K562 (cell line): ENCODE measurements around the gene SCMH1. TPM values are rescaled to one million over a fixed set of nuclear protein-coding genes. Genes with fewer than 3 reads are reported as not detected.

Experiments
- ETS2 ChIP-seq: IDR thresholded peaks from 2 replicates; pipeline ENCODE4 v1.6.1; 2016; ENCODE audit warnings: borderline replicate concordance, missing genetic modification characterization, mild to moderate bottlenecking, moderate library complexity, missing compliant biosample characterization; ENCODE audit not compliant: poor library complexity, severe bottlenecking
- ETV1 ChIP-seq: fragments of 450-650 bp; conservative IDR thresholded peaks from 2 replicates; pipeline ENCODE4 v1.6.1; 2016; ENCODE audit warnings: missing genetic modification characterization, control low read depth, low read depth, missing compliant biosample characterization
- FOXP1 ChIP-seq: sonication (generic); formaldehyde crosslinking; IDR thresholded peaks from 2 replicates; pipeline ENCODE4 v1.8.0; 2022; ENCODE audit warnings: mild to moderate bottlenecking, missing genetic modification reagents
- FOXP4 ChIP-seq: sonication (generic); formaldehyde crosslinking; IDR thresholded peaks from 2 replicates; pipeline ENCODE4 v1.8.0; 2022; ENCODE audit warnings: mild to moderate bottlenecking, missing genetic modification reagents, borderline replicate concordance
- KDM5B ChIP-seq: fragments of 200-600 bp; sonication (generic); IDR thresholded peaks from 2 replicates; pipeline ENCODE4 v1.6.1; 2012; ENCODE audit warnings: low read depth, mild to moderate bottlenecking, moderate library complexity, low read length, control low read depth, inconsistent platforms; ENCODE audit not compliant: insufficient replicate concordance
- PHB ChIP-seq: fragments of 250-450 bp; sonication (Bioruptor Pico); IDR thresholded peaks from 2 replicates; pipeline ENCODE4 v1.5.0; 2021
- POLR2G ChIP-seq: fragments of 200-400 bp; formaldehyde crosslinking; IDR thresholded peaks from 2 replicates; pipeline ENCODE4 v1.6.1; 2017; ENCODE audit warnings: low read depth, mild to moderate bottlenecking, antibody characterized with exemption, low read length, moderate library complexity
- PTTG1 ChIP-seq: fragments of 450-650 bp; IDR thresholded peaks from 2 replicates; pipeline ENCODE4 v1.6.1; 2016; ENCODE audit warnings: low read depth, mild to moderate bottlenecking, missing genetic modification characterization, missing compliant biosample characterization
- RBM17 ChIP-seq: fragments of 200-400 bp; formaldehyde crosslinking; IDR thresholded peaks from 2 replicates; pipeline ENCODE4 v1.6.1; 2017; ENCODE audit warnings: low read depth, mild to moderate bottlenecking, low read length, borderline replicate concordance
- SAP30 ChIP-seq: fragments of 200-600 bp; sonication (generic); IDR thresholded peaks from 2 replicates; pipeline ENCODE4 v1.6.1; 2012; ENCODE audit warnings: borderline replicate concordance, low read depth, mild to moderate bottlenecking, moderate library complexity, low read length, control low read depth, inconsistent platforms; ENCODE audit not compliant: insufficient read depth, poor library complexity, severe bottlenecking
- SMARCC2 ChIP-seq: fragments of 450-650 bp; IDR thresholded peaks from 2 replicates; pipeline ENCODE4 v1.6.1; 2017; ENCODE audit warnings: antibody characterized with exemption, moderate library complexity, mild to moderate bottlenecking, low read depth
- ZKSCAN3 ChIP-seq: fragments of 250-450 bp; sonication (Bioruptor Pico); IDR thresholded peaks from 2 replicates; pipeline ENCODE4 v1.4.0; 2020
- ZNF324 ChIP-seq: fragments of 250-450 bp; sonication (Bioruptor Pico); IDR thresholded peaks from 2 replicates; pipeline ENCODE4 v1.4.0; 2020; ENCODE audit warnings: mild to moderate bottlenecking
- ZNF507 ChIP-seq: conservative IDR thresholded peaks from 2 replicates; pipeline ENCODE4 v1.6.1; 2017; ENCODE audit warnings: missing genetic modification characterization, missing compliant biosample characterization
- ZNF592 ChIP-seq: fragments of 450-650 bp; IDR thresholded peaks from 2 replicates; pipeline ENCODE4 v1.6.1; 2017; ENCODE audit warnings: antibody characterized with exemption, mild to moderate bottlenecking
- polyA plus RNA-seq, 8 experiments: library from polyadenylated mRNA; depleted of rRNA in 4 of 8; stranded (reverse) in 5 of 8; unstranded in 3 of 8; fragments of >200 nt; fragmentation: Nextera tagmentation in 2 of 8; fragmentation: Illumina TruSeq in 1 of 8; extraction: Ambion mirVana in 2 of 8; extraction: Trizol in 1 of 8; gene quantifications; 2 replicates each; pipeline versions ENCODE4 v1.2.1 to v1.2.3, GENCODE V29; 2011 to 2014; ENCODE audit warnings: inconsistent platforms in 1 of 8, missing spikeins in 1 of 8
- total RNA-seq, 7 experiments: library from RNA; depleted of rRNA in 6 of 7; stranded (reverse); fragments of >200 nt in 6 of 7; fragmentation: Illumina TruSeq in 2 of 7; extraction: Trizol in 2 of 7; gene quantifications; 2 replicates each; pipeline versions ENCODE4 v1.2.1 to v1.2.3, GENCODE V29; 2011 to 2021; ENCODE audit warnings: low replicate concordance in 1 of 7
- TF ChIP-seq, protein P1 (sequence below): sonication (generic); formaldehyde crosslinking; IDR thresholded peaks from 2 replicates; pipeline ENCODE4 v1.8.1; 2023; ENCODE audit warnings: missing genetic modification reagents, mild to moderate bottlenecking, borderline replicate concordance

The SCMH1 gene
- total and polyA plus RNA-seq, 9 of the 15 experiments (the other 6 are each of a cell fraction or from before 2014, with no cell fraction given), result 8.5 to 37.0 (median 26.8) TPM

- TF ChIP-seq ZNF592 (0 out of 2 replicates have a peak, but pooled peaks have one; percentile 51), FOXP1 (CRISPR knock-in tag) (no peak), ZNF324 (CRISPR knock-in tag) (no peak), SAP30 (no peak), KDM5B (no peak), POLR2G (no peak), ZKSCAN3 (CRISPR knock-in tag) (no peak), FOXP4 (CRISPR knock-in tag) (no peak), SMARCC2 (peak; percentile 90), PTTG1 (tag) (no peak), ETV1 (peak; percentile 92), ZNF507 (tag) (no peak), ETS2 (no peak), PHB (no peak), RBM17 (no peak)
- TF ChIP-seq, protein P1, sequence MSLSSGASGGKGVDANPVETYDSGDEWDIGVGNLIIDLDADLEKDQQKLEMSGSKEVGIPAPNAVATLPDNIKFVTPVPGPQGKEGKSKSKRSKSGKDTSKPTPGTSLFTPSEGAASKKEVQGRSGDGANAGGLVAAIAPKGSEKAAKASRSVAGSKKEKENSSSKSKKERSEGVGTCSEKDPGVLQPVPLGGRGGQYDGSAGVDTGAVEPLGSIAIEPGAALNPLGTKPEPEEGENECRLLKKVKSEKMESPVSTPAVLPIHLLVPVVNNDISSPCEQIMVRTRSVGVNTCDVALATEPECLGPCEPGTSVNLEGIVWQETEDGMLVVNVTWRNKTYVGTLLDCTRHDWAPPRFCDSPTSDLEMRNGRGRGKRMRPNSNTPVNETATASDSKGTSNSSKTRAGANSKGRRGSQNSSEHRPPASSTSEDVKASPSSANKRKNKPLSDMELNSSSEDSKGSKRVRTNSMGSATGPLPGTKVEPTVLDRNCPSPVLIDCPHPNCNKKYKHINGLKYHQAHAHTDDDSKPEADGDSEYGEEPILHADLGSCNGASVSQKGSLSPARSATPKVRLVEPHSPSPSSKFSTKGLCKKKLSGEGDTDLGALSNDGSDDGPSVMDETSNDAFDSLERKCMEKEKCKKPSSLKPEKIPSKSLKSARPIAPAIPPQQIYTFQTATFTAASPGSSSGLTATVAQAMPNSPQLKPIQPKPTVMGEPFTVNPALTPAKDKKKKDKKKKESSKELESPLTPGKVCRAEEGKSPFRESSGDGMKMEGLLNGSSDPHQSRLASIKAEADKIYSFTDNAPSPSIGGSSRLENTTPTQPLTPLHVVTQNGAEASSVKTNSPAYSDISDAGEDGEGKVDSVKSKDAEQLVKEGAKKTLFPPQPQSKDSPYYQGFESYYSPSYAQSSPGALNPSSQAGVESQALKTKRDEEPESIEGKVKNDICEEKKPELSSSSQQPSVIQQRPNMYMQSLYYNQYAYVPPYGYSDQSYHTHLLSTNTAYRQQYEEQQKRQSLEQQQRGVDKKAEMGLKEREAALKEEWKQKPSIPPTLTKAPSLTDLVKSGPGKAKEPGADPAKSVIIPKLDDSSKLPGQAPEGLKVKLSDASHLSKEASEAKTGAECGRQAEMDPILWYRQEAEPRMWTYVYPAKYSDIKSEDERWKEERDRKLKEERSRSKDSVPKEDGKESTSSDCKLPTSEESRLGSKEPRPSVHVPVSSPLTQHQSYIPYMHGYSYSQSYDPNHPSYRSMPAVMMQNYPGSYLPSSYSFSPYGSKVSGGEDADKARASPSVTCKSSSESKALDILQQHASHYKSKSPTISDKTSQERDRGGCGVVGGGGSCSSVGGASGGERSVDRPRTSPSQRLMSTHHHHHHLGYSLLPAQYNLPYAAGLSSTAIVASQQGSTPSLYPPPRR (CRISPR knock-in tag), result no peak
Measured at GRCh38 chr1:41160498-41161110, 81.5 kb downstream of the SCMH1 start (continued).
